Muscle layer of colon (tissue), 2 donors: Measurements from ENCODE around the gene MAP3K10.

Source experiments
- H3K27ac ChIP-seq: one replicate; pipeline ENCODE4 v1.7.0; 2013; ENCODE audit warnings: low read depth, mild to moderate bottlenecking, low read length, moderate library complexity
- H3K27me3 ChIP-seq, 2 donors: one replicate each; pipeline ENCODE4 v1.7.0; 2013; ENCODE audit warnings: low read length in 2 of 2, mild to moderate bottlenecking in 2 of 2; ENCODE audit not compliant: insufficient read depth in 2 of 2, control insufficient read depth in 1 of 2
- H3K36me3 ChIP-seq: one replicate; pipeline ENCODE4 v1.7.0; 2013; ENCODE audit warnings: mild to moderate bottlenecking, low read length; ENCODE audit not compliant: insufficient read depth
- H3K4me1 ChIP-seq: one replicate; pipeline ENCODE4 v1.7.0; 2013; ENCODE audit warnings: mild to moderate bottlenecking, low read length; ENCODE audit not compliant: insufficient read depth
- H3K4me3 ChIP-seq, 2 donors: one replicate each; pipeline ENCODE4 v1.7.0; 2013; ENCODE audit warnings: low read length in 2 of 2, low read depth in 1 of 2, mild to moderate bottlenecking in 1 of 2, moderate library complexity in 1 of 2
- H3K9ac ChIP-seq: one replicate; pipeline ENCODE4 v1.7.0; 2013; ENCODE audit warnings: low read length
- H3K9me3 ChIP-seq: one replicate; pipeline ENCODE4 v1.7.0; 2013; ENCODE audit warnings: mild to moderate bottlenecking, low read length
- donor health status: abdominal sarcoma.
- donor health status: Adenocarcinoma of cecum.

The MAP3K10 gene

DNA sequence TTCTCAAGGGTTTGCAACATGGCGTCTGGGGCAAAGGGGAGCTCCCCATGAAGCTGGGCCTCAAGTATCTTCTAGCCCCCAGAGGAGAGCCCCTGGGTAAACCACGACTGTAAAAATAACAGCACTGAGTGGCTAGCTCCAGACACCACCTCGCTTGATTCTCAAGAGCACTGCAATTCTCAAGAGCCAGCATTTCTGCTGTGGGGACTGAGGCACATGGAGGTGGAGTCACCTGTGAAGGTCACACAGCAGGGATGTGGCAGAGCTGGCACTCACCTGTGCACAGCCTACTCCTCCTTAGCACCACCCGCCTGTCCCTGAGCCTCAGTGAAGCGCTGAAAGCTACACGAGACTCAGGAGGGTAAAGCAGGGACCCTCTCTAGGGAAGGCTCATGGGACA is 56.0 kb downstream of the MAP3K10 start:
- Histone ChIP-seq H3K4me1 (no peaks in the 10 kb centered on the region), H3K4me3 (no peak overlapping the region), H3K9ac (no peak overlapping the region), H3K27me3 (no peaks in the 10 kb centered on the region), H3K9me3 (no peaks in the 10 kb centered on the region), H3K36me3 (peaks cover 2% of the 10 kb centered on the region), H3K27ac (no peak overlapping the region)

GRCh38 chr19:40247735-40248262 is 56.6 kb downstream of the MAP3K10 start:
- Histone ChIP-seq H3K4me3 (no peak overlapping the region), H3K36me3 (no peaks in the 10 kb centered on the region), H3K9ac (no peak overlapping the region)

GRCh38 chr19:40249201-40249600 is 58.0 kb downstream of the MAP3K10 start:
- Histone ChIP-seq H3K4me1 (peaks cover 10% of the 10 kb centered on the region), H3K27ac (no peak overlapping the region), H3K9ac (no peak overlapping the region)

More at GRCh38 chr19:40247735-40248262, 56.6 kb downstream of the MAP3K10 start:
- no peaks in the 10 kb centered on the region for H3K9me3 ChIP-seq
- no peak overlapping the region for H3K27ac ChIP-seq
- H3K4me1 ChIP-seq = no peaks in the 10 kb centered on the region
- no peaks in the 10 kb centered on the region for H3K27me3 ChIP-seq

DNA sequence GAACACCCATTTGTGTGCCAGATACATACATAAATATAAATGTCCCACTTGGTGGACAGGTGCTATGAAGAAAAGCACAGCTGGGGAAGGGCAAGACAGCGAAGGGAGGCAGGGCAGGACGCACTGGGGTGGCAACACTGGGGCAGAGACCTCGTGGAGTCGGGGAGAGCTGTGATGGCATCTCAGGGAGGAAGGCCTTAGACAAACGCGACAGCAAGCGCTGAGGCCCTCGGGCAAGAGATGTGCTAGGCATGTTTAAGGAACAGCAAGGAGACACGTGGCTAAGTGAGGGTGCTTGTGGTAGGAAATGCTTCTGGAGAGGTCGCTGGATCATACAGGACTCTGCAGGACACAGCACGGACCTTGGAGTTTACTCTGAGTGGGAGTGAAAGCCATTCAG is 58.6 kb downstream of the MAP3K10 start:
- Histone ChIP-seq H3K27me3 (no peaks in the 10 kb centered on the region), H3K9me3 (no peaks in the 10 kb centered on the region), H3K4me3 (no peak overlapping the region), H3K36me3 (peaks cover 9% of the 10 kb centered on the region), H3K27ac (no peak overlapping the region), H3K9ac (no peak overlapping the region), H3K4me1 (peaks cover 10% of the 10 kb centered on the region)

More at GRCh38 chr19:40249201-40249600, 58.0 kb downstream of the MAP3K10 start:
- Histone ChIP-seq H3K36me3 (peaks cover 7% of the 10 kb centered on the region), H3K27me3 (no peaks in the 10 kb centered on the region), H3K9me3 (no peaks in the 10 kb centered on the region), H3K4me3 (no peak overlapping the region)

GRCh38 chr19:40251244-40251643 is 60.0 kb downstream of the MAP3K10 start:
- peaks cover 23% of the 10 kb centered on the region for H3K36me3 ChIP-seq

DNA sequence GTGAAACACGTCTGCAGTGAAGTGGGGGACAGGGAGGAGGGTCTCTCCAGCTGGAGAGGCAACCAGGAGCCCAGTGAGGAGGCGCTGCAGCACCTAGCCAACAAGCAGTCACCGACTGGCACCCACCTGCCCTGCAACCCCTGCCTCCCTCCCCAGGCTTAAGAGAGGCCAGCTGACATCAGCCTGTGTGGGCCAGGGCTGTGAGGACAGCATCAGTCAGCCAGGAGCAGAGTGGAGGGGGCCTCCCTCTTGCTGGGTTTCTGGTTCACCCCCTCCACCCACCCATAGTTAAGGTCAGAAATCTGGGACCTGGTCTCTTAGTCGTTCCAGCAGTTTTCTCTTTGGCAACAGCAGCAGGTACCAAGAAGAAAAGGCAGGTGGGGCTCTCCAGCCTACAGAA is 60.8 kb downstream of the MAP3K10 start:
- no peak overlapping the region for H3K4me3 ChIP-seq
- H3K27ac ChIP-seq = no peak overlapping the region
- peaks cover 31% of the 10 kb centered on the region for H3K36me3 ChIP-seq
- H3K27me3 ChIP-seq = no peaks in the 10 kb centered on the region
- H3K9me3 ChIP-seq = no peaks in the 10 kb centered on the region
- no peak overlapping the region for H3K9ac ChIP-seq
- peaks cover 10% of the 10 kb centered on the region for H3K4me1 ChIP-seq

More at GRCh38 chr19:40251244-40251643, 60.0 kb downstream of the MAP3K10 start:
- Histone ChIP-seq H3K4me3 (no peak overlapping the region), H3K27ac (no peak overlapping the region), H3K9ac (no peak overlapping the region), H3K4me1 (peaks cover 10% of the 10 kb centered on the region), H3K9me3 (no peaks in the 10 kb centered on the region), H3K27me3 (no peaks in the 10 kb centered on the region)

DNA sequence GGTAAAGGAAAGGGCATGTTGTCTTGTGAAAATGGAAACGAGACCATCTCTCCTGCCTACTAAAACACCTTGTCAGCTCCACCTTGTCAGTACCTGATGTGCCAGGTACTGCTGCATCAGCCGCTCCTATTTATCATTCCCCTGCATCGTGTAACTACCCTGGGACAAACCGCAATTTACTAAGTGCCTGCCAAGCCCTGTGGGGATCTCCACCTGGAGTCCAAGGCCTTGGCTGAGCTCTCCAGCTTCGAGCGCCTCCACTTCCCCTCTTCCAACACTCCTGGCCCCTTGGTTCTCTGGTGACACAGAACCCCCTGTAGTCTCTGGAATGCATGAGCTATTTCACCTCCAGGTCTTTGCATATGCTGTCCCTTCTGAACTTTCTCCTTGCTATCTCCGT is 61.2 kb downstream of the MAP3K10 start:
- H3K4me1 ChIP-seq = peaks cover 10% of the 10 kb centered on the region
- H3K27ac ChIP-seq = no peak overlapping the region
- H3K9ac ChIP-seq = no peak overlapping the region
- no peaks in the 10 kb centered on the region for H3K27me3 ChIP-seq
- H3K4me3 ChIP-seq = no peak overlapping the region
- peaks cover 31% of the 10 kb centered on the region for H3K36me3 ChIP-seq
- no peaks in the 10 kb centered on the region for H3K9me3 ChIP-seq

DNA sequence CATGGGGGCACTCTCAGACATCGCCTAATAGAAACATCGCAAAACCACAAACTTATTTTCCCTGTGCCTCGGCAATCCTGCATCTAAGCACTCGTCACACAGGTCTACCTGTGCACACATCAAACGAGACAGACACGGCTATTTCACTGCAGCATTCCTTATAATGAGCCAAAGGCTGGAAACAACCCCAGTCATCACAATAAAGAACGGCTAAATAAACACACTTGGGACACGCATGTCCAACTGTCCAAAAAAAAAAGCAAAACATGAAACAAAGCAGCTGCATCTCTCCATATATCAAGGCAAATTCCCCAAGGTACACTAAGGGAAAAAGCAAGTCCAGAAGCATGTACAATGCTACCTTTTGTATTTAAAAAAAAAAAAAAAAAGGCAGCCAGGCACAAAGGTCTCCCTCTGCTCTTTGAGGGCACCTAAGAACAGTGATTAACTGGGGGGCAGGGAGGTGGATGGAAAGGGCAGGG is 62.4 kb downstream of the MAP3K10 start:
- Histone ChIP-seq H3K9me3 (no peaks in the 10 kb centered on the region), H3K36me3 (peaks cover 31% of the 10 kb centered on the region), H3K27ac (no peak overlapping the region), H3K4me3 (no peak overlapping the region), H3K9ac (no peak overlapping the region), H3K27me3 (no peaks in the 10 kb centered on the region), H3K4me1 (peaks cover 10% of the 10 kb centered on the region)

GRCh38 chr19:40254714-40255418 is 63.6 kb downstream of the MAP3K10 start:
- Histone ChIP-seq H3K27me3 (no peaks in the 10 kb centered on the region), H3K4me1 (peaks cover 10% of the 10 kb centered on the region), H3K9me3 (no peaks in the 10 kb centered on the region), H3K27ac (no peak overlapping the region), H3K9ac (no peak overlapping the region), H3K36me3 (peaks cover 31% of the 10 kb centered on the region), H3K4me3 (no peak overlapping the region)

- Histone ChIP-seq H3K4me1 (peaks cover 10% of the 10 kb centered on the region), H3K9ac (no peak overlapping the region), H3K9me3 (no peaks in the 10 kb centered on the region), H3K4me3 (no peak overlapping the region), H3K27me3 (no peaks in the 10 kb centered on the region), H3K36me3 (peaks cover 31% of the 10 kb centered on the region), H3K27ac (no peak overlapping the region)
These were observed 64.5 kb downstream of the MAP3K10 start for GRCh38 chr19:40255619-40256166.

- Histone ChIP-seq H3K36me3 (peaks cover 31% of the 10 kb centered on the region), H3K4me3 (no peak overlapping the region), H3K9ac (no peak overlapping the region), H3K27me3 (no peaks in the 10 kb centered on the region), H3K4me1 (peaks cover 10% of the 10 kb centered on the region), H3K9me3 (no peaks in the 10 kb centered on the region), H3K27ac (no peak overlapping the region)
These were observed 65.3 kb downstream of the MAP3K10 start for GRCh38 chr19:40256512-40256911.
